ENCODE results near the gene LRRC49.

DNA sequence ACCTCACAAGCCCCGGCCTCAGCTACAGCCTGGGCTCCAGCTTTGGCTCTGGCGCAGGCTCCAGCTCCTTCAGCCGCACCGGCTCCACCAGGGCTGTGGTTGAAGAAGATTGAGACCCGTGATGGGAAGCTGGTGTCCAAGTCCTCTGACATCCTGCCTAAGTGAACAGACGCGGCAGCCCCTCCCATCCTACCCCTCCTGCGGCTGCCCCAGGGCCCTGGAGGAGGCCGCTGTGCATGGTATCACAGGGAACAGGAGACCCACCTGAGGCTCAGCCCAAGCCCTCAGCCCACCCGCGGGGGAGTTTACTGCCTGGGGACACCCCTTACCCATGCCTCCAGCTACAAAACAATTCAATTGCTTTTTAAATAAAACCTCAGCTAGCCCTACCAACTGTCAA is 32.6 kb upstream of the LRRC49 start:
- TF ChIP-seq CTCF (conservative IDR thresholded peaks at IDR 0.05; ENCODE audit: low read depth, low read length) = no peak
- TF ChIP-seq EZH2 (IDR thresholded peaks at IDR 0.05; ENCODE audit: borderline replicate concordance, low read depth, low read length, poor library complexity, severe bottlenecking) = no peak
